ENCODE data around the gene PNKP.

The PNKP gene

DNA sequence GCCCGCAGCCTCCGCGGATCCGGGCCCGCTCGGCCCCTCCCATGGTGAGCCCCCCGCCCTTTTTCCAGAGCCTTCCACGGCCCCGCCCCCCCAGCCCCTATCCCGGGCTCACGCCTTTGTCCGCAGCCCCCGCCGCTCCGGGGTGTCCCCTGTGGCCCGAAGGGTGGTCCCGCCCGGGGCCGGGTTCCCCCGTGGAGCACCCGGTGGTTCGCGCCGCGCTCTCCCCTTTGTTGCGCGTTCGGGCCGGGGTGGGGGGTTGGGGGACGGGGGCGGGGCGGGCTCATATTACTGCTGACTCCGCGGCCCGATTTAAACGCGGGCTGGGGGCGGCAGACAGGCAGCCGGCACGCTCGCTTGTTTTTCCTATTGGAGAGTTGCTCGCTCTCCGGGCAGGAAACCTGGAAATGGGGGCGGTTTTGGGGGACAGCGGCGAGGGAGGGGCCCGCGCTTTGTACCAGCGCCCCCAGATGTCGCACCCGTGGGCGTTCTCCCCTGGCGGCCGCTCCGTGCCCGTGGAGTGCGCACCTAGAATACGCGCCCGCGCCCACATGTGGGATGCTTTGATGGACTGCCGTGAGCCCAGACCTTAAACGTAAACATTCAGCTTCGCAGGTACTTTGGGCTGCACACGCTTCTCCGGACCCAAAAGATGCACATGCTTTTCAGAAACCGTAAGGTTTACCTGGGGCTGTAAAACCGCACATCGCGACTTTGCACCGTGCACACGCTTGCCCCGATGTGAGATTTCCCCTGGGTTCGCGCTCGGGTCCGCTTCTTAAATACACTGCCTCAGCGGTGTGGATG lies 15.7 kb downstream of the PNKP start:
- H3K4me1 Mint-ChIP-seq (ENCODE audit: low read depth): peaks cover 36% of the 10 kb centered on the region
- peaks cover 6% of the 10 kb centered on the region for H3K9me3 Mint-ChIP-seq
- peaks cover 6% of the 10 kb centered on the region for H3K27me3 Mint-ChIP-seq (ENCODE audit: low read depth)
- peak overlapping the region; percentile 66 for H3K27ac Mint-ChIP-seq
- H3K4me3 Mint-ChIP-seq: peak overlapping the region; percentile 71
- peaks cover 7% of the 10 kb centered on the region for H3K36me3 Mint-ChIP-seq (ENCODE audit: low read depth)

DNA sequence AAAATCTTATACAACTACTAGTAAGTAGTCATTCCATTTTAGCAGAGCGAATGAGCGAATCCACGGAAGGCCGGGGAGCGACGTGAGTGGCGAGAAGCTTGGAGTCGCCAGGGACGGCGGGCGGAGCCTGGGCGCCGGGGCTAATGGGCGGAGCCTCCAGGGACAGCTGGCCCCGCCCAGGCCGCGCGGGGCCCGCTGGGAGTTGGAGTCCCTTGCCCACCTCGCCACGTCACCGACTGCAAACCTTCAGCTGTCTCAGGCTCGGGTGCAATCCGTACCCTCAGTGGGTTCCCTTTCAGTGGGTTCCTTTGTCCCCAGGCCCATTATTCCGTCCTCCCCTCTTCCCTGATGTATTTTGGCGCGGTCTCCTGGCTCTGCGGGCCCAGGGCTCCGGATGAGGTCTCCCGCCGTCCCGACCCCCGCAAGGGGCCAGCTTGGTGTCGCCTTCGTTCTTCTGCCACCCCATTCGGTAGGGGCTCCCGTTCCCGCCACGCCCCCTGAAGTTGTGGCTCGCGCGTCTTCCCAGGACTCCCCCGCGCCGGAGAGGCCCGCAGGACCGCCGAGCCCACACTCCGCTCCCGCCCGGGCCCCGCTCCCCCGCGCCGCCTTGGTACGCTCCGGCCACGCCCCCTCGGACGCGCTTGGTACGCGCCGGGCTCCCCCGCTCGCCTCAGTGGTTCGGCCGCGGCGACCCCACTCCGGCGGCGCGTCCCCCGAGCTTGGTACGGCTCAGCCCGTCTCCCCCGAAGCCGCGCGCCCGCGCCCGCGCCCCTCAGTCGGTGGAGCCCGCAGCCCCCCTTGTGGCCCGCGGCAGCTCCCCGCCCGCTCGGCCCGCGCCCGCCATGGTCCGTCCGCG lies 16.7 kb downstream of the PNKP start, which contains the start of gene PTOV1:
TSS of gene PTOV1 (plus strand) at position 673 of the 856 bp plus-strand sequence.
- Mint-ChIP-seq H3K9me3 (peaks cover 6% of the 10 kb centered on the region), H3K36me3 (ENCODE audit: low read depth) (peaks cover 7% of the 10 kb centered on the region), H3K4me3 (peak within 1 kb of the TSS; percentile 87), H3K27me3 (ENCODE audit: low read depth) (peaks cover 6% of the 10 kb centered on the region), H3K27ac (peak within 1 kb of the TSS; percentile 94), H3K4me1 (ENCODE audit: low read depth) (peaks cover 36% of the 10 kb centered on the region)

DNA sequence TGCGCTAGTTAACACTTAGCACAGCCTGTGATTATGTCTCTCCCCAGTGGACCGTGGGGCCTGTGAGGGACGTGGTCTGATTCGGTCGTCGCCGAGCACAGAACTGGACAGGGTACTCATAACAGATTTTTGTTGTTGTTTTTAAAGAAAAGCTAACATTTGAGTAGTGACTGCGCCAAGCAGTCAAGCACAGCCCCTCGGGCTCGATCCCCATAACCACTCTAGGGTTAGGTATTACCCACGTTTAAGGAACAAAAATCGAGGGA lies 17.2 kb downstream of the PNKP start:
- Mint-ChIP-seq H3K27ac (peak overlapping the region; percentile 94), H3K4me3 (peak overlapping the region; percentile 87), H3K9me3 (peaks cover 6% of the 10 kb centered on the region), H3K36me3 (ENCODE audit: low read depth) (peaks cover 7% of the 10 kb centered on the region), H3K4me1 (ENCODE audit: low read depth) (peaks cover 36% of the 10 kb centered on the region), H3K27me3 (ENCODE audit: low read depth) (peaks cover 6% of the 10 kb centered on the region)

DNA sequence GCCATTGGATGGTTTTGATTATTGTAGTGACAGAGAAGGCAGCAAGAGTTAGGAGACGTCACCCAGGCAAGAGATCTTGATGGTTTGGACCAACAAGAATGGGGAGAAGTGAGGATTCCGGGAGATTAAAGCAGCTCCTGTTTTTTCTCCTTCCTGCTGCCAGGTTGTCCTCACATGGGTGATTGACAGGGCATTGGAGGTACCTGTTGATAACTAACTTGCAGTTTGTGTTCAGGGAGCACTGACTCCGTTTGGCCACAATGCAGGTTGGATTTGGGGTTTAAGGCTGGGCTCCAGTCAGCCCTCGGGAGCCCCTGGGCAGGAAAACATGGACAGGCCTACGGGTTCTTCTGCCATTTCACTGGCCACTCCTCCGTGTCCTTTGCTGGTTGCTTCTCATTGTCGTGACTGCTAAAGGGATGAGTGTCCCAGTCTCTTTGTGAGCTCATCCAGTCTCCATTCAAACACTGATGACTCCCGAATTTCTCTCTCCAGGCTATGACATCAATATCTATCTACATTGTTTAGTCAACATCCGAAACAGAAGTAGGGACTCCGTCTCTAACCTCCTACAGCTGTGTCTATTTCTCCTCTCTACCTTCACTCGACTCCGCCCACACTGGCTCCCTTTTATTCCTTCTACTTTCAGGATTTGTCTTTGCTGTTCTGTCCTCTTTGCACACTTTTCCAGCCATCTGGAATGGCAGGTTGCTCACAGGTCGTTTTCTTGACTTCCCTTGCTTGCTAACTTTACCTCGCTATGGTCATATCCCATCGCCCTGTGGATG lies 17.7 kb downstream of the PNKP start:
- H3K27ac Mint-ChIP-seq: peak overlapping the region; percentile 94
- H3K4me1 Mint-ChIP-seq (ENCODE audit: low read depth): peaks cover 36% of the 10 kb centered on the region
- H3K27me3 Mint-ChIP-seq (ENCODE audit: low read depth): peaks cover 6% of the 10 kb centered on the region
- H3K4me3 Mint-ChIP-seq: peak overlapping the region; percentile 87
- peaks cover 6% of the 10 kb centered on the region for H3K9me3 Mint-ChIP-seq
- peaks cover 7% of the 10 kb centered on the region for H3K36me3 Mint-ChIP-seq (ENCODE audit: low read depth)

DNA sequence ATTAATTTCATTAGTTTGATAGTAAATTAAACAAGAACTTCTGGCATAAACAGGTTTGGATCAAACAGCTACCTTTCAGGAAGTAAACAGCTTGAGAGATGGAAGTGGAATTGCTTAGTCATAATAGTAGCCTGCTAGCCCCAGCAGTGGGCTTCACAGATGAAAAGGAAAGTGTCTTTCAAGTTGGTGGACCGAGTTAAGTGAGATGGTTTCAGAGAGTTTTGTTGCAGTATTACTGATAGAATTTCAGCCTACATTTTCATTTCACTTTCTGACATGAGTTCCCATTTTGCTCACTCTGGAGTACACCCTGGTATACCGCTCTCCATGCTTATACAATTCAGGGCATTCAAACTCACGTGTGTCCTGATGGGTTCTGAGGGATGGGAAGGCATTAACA lies 18.4 kb downstream of the PNKP start:
- peak overlapping the region; percentile 59 for H3K27ac Mint-ChIP-seq
- H3K36me3 Mint-ChIP-seq (ENCODE audit: low read depth): peaks cover 7% of the 10 kb centered on the region
- peaks cover 36% of the 10 kb centered on the region for H3K4me1 Mint-ChIP-seq (ENCODE audit: low read depth)
- peaks cover 6% of the 10 kb centered on the region for H3K9me3 Mint-ChIP-seq
- peaks cover 6% of the 10 kb centered on the region for H3K27me3 Mint-ChIP-seq (ENCODE audit: low read depth)
- H3K4me3 Mint-ChIP-seq: peak overlapping the region; percentile 78

DNA sequence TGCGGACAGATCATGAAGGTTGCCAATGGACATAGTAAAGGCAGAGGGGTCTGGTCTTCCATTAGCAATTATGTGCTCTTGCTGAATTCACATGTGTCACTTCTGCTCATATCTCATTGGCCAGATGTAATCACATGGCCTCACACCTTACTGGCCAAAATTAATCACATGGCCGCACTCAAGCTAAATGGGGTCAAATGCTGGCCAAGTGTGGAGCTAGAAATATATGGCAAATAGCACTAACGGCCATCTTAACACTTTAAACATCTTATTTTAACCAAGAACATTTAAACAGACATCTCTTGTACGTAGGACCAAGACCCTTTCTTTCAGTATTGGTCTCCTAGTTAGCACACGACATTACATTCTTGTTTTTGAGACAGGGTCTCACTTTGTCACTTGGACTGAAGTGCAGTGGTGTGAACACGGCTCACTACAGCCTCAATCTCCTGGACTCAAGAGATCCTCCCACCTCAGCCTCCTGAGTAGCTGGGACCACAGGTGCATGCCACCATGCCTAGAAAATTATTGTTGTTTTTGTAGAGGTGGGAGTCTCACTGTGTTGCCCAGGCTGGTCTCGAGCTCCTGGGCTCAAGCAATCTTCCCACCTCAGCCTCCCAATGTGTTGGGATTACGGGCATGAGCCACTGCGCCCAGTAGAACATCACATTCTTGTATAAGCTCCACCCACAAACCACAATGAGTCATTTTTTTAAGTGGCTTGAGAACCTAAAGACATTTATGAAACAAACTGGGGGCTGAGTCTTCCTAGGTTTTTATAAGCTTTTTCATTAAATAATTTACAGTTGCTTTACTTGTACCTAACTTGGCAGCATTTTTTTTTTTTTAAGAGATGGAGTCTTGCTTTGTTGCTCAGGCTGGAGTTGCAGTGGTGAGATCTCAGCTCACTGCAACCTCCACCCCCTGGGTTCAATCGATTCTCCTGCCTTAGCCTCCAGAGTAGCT lies 19.4 kb downstream of the PNKP start:
- Mint-ChIP-seq H3K36me3 (ENCODE audit: low read depth) (peaks cover 7% of the 10 kb centered on the region), H3K27me3 (ENCODE audit: low read depth) (peaks cover 6% of the 10 kb centered on the region), H3K4me1 (ENCODE audit: low read depth) (peaks cover 32% of the 10 kb centered on the region), H3K9me3 (peaks cover 6% of the 10 kb centered on the region), H3K4me3 (no peak overlapping the region), H3K27ac (peak overlapping the region; percentile 14)

DNA sequence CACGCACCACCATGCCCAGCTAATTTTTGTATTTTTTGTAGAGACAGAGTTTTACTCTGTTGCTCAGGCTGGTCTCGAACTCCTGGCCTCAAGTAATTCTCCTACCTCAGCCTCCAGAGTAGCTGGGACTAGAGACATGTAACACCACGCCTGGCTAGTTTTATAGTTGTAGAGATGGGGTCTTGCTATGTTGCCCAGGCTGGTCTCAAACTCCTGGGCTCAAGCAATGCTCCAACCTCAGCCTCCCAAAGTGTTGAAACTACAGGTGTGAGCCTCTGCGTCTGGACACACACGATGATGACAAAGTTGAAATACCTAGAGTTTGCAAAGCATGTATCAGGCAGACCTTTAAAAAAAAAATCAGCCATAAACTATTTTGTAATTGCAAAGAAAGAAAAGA lies 21.0 kb downstream of the PNKP start:
- H3K27me3 Mint-ChIP-seq (ENCODE audit: low read depth): no peaks in the 10 kb centered on the region
- peaks cover 20% of the 10 kb centered on the region for H3K4me1 Mint-ChIP-seq (ENCODE audit: low read depth)
- no peak overlapping the region for H3K27ac Mint-ChIP-seq
- H3K36me3 Mint-ChIP-seq (ENCODE audit: low read depth): peaks cover 7% of the 10 kb centered on the region
- no peak overlapping the region for H3K4me3 Mint-ChIP-seq
- H3K9me3 Mint-ChIP-seq: peaks cover 6% of the 10 kb centered on the region

DNA sequence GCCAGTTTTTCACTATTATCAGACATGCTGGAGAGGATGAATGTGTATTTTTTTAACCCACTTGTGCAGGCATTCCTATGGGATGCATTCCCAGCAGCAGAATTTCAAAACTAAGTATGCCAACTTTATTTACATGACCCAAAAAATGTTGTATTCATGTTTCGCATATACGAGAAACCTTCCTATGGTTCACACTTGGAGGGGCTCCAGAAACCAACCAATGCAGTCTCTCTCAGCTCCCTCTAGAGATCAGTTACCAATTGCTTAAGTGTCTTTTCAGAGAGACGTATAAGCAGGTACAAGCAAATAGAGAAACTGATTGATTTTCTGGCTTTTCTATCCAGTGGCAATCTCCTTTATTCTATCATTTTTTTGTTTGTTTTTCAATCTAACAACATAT lies 22.0 kb downstream of the PNKP start:
- Mint-ChIP-seq H3K36me3 (ENCODE audit: low read depth) (peaks cover 7% of the 10 kb centered on the region), H3K4me1 (ENCODE audit: low read depth) (peaks cover 20% of the 10 kb centered on the region), H3K4me3 (no peak overlapping the region), H3K9me3 (peaks cover 6% of the 10 kb centered on the region), H3K27ac (no peak overlapping the region), H3K27me3 (ENCODE audit: low read depth) (no peaks in the 10 kb centered on the region)

DNA sequence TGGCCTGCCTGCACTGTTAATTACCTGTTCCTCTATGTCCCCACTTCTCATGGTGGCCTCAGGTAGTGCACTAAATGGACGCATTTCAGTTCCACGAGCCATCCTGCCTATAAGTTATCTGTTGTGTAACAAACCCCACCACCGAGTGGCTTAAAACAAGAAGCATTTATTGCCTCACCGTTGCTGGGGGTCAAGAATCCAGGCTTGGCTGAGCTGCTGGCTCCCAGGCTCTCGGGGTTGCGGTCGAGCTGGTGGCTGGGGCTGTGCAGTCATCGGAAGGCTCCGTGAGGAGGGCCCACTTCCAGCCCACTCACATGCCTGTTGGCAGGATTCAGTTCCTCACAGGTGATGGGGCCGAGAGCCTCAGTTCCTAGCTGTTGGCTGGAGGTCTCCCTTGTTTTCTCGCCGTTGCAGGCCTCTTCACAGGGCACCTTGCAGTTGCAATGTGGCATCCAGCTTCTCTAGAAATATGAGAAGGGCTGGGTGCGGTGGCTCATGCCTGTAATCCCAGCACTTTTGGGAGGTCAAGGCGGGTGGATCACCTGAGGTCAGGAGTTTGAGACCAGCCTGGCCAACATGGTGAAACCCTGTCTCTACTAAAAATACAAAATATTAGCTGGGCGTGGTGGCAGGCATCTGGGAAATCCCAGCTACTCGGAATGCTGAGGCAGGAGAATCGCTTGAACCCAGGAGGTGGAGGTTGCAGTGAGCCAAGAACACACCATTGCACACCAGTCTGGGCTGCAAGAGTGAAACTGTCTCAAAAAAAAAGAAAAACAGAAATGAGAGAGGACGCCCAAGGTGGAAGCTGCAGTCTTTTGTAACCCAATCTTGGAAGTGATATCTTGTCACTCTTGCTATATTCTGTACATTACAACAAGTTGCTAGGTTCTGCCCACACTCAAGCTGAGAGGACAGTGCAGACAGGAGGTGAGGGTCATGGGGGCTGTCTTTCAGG lies 23.0 kb downstream of the PNKP start:
- Mint-ChIP-seq H3K27me3 (ENCODE audit: low read depth) (no peaks in the 10 kb centered on the region), H3K4me3 (no peak overlapping the region), H3K27ac (no peak overlapping the region), H3K4me1 (ENCODE audit: low read depth) (peaks cover 13% of the 10 kb centered on the region), H3K9me3 (peaks cover 3% of the 10 kb centered on the region), H3K36me3 (ENCODE audit: low read depth) (peaks cover 3% of the 10 kb centered on the region)

DNA sequence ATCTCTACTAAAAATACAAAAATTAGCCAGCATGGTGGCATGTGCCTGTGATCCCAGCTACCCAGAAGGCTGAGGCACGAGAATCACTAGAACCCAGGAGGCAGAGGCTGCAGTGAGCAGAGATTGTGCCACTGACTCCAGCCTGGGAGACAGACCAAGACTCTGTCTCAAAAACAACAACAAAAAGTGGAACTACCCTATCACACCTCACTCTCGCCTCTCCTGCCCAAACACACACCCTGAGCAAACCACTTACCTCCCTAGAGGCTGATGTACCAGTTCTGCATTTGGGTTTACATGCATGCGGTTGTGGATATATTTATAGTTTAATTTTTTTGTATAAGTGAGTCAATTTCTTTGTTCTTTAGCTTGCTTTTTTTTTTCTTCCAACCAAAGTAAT lies 24.1 kb downstream of the PNKP start:
- H3K27me3 Mint-ChIP-seq (ENCODE audit: low read depth): no peaks in the 10 kb centered on the region
- peaks cover 4% of the 10 kb centered on the region for H3K4me1 Mint-ChIP-seq (ENCODE audit: low read depth)
- no peaks in the 10 kb centered on the region for H3K9me3 Mint-ChIP-seq
- peaks cover 10% of the 10 kb centered on the region for H3K36me3 Mint-ChIP-seq (ENCODE audit: low read depth)
- no peak overlapping the region for H3K27ac Mint-ChIP-seq
- H3K4me3 Mint-ChIP-seq: no peak overlapping the region

DNA sequence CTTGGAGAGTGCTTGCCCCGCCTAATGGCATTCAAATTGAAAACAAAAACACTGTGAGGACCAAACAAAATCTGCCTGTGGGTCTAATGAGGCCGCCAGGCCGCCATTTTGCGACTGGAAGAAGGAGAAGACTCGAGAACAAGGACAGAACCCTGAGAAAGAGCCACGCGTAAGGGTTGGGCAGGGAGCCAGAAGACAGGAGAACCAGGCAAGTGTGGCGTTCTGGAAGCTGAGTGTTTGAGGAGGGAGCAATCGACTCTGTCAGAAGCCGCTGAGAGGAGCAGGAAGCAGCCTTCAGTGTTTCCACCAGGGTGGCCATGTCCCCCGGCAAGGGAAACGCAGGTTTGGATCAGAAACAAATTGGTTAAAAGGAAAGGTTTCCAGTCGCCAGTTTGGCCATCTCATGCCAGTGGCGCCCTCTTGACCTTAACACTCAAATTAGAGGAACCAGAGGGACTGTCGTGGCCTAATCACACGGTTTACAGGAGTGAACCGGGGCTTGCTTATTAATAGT lies 26.6 kb downstream of the PNKP start:
- H3K4me1 Mint-ChIP-seq (ENCODE audit: low read depth): no peaks in the 10 kb centered on the region
- H3K27me3 Mint-ChIP-seq (ENCODE audit: low read depth): no peaks in the 10 kb centered on the region
- peaks cover 14% of the 10 kb centered on the region for H3K36me3 Mint-ChIP-seq (ENCODE audit: low read depth)
- no peak overlapping the region for H3K27ac Mint-ChIP-seq
- no peak overlapping the region for H3K4me3 Mint-ChIP-seq
- H3K9me3 Mint-ChIP-seq: no peaks in the 10 kb centered on the region

DNA sequence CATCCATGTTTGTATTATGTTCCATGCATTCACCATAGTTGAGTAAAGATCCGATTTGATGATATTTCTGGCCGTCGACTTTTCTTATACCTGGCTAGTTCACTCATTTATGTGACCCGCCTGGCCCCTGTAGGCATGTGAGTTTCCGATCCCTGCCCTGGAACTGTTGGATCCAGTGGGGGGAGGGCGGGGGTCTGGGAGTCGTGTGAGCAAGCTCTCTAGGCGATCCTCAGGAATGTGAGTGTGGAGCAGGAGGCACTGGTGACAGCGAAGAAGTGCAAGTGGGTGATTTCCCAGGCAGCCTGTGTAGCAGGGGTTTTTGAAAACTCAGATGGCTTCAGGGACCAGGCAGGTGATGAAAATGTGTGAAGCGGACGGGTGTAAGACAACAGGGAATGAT lies 27.1 kb downstream of the PNKP start:
- no peaks in the 10 kb centered on the region for H3K27me3 Mint-ChIP-seq (ENCODE audit: low read depth)

DNA sequence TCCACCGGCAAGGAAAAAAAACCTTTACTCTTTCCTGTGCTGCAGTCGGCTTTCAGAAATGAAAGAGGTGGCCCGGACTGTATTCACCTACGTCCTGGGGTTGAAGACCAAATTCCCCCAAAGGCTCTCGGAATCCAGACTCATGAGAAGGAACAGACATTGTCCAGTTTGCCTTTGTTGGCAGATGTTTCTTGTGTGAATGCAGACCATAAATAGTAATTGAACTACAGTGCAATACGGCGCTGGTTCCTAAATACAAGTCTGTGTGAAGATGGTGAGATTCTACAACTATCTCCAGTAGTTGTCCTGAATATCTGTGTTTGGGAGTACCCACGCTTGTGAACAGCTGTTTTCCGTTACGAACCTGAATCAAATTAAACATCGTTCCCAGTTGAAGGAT lies 27.7 kb downstream of the PNKP start:
- H3K27me3 Mint-ChIP-seq (ENCODE audit: low read depth): no peaks in the 10 kb centered on the region
- no peak overlapping the region for H3K4me3 Mint-ChIP-seq
- H3K27ac Mint-ChIP-seq: no peak overlapping the region
- no peaks in the 10 kb centered on the region for H3K9me3 Mint-ChIP-seq
- peaks cover 17% of the 10 kb centered on the region for H3K36me3 Mint-ChIP-seq (ENCODE audit: low read depth)
- H3K4me1 Mint-ChIP-seq (ENCODE audit: low read depth): no peaks in the 10 kb centered on the region

More for the DNA sequence above, 27.1 kb downstream of the PNKP start:
- Mint-ChIP-seq H3K4me1 (ENCODE audit: low read depth) (no peaks in the 10 kb centered on the region), H3K27ac (no peak overlapping the region), H3K4me3 (no peak overlapping the region), H3K36me3 (ENCODE audit: low read depth) (peaks cover 14% of the 10 kb centered on the region), H3K9me3 (no peaks in the 10 kb centered on the region)

Data from T-helper 1 cell treated with Interleukin-12 subunit alpha and Interleukin-12 subunit beta and Interleukin-4 antibody, amounts not matched to agents 30 μg/mL and 1 μg/mL, for 36 hours (primary cell).